HEK293T (cell line): ENCODE measurements around the gene SLC25A36.

Experiments
- HDGF ChIP-seq: fragments of 450-650 bp; IDR thresholded peaks from 2 replicates; pipeline ENCODE4 v1.6.1; 2017; ENCODE audit warnings: antibody characterized with exemption, borderline replicate concordance
- NFRKB ChIP-seq: fragments of 450-650 bp; IDR thresholded peaks from 2 replicates; pipeline ENCODE4 v1.6.1; 2016; ENCODE audit warnings: mild to moderate bottlenecking, moderate library complexity
- TF ChIP-seq, protein P1 (sequence below): fragments of 450-650 bp; IDR thresholded peaks from 2 replicates; pipeline ENCODE4 v1.6.1; 2016

DNA sequence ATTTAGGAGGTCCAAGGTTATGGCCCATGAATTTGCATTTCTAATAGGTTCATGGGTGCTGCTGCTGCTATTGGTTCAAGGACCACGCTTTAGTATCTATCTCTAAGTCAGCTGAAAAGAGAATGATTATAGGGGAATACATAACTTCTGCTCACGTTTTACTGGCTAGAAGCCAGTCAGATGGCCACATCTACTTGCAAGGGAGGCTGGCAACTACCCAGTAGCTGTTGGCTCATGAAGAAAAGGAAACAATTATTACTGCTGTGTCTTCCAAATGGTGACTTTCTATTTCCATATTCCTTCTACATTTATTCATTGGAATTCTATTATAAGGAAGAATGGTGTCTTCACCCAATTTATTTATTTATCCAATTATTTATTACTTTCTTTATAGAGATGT lies 54.2 kb downstream of the SLC25A36 start:
- TF ChIP-seq HDGF (no peak), NFRKB (no peak)
- TF ChIP-seq, protein P1, sequence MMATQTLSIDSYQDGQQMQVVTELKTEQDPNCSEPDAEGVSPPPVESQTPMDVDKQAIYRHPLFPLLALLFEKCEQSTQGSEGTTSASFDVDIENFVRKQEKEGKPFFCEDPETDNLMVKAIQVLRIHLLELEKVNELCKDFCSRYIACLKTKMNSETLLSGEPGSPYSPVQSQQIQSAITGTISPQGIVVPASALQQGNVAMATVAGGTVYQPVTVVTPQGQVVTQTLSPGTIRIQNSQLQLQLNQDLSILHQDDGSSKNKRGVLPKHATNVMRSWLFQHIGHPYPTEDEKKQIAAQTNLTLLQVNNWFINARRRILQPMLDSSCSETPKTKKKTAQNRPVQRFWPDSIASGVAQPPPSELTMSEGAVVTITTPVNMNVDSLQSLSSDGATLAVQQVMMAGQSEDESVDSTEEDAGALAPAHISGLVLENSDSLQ, result no peak
